ENCODE data around the gene TRIM17.

The TRIM17 gene

GRCh38 chr1:228403231-228403631, 13.4 kb downstream of the TRIM17 start:
- H4K20me1 ChIP-seq (ENCODE audit: insufficient read depth), result peaks cover 3% of the 10 kb centered on the region
- no peak overlapping the region for H3K27ac ChIP-seq

DNA sequence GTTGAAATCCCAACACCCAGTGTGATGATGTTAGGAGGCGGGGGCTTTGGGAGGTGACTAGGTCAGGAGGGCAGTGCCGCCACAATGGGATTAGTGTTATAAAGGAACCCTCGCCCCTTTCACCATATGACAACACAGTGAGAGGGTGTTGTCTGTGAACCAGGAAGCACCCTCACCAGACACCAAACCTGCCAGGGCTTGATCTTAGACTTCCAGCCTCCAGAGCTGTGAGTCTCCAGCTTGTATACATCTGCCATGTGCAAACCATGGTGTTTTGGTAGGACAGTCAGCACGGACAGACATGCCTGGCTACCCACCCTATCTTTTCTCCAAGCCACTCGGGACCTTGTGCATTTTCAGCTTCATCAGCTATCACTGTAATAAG, 14.0 kb downstream of the TRIM17 start:
- no peak for TF ChIP-seq CTCF (conservative IDR thresholded peaks at IDR 0.05; ENCODE audit: low read depth, low read length)
- Histone ChIP-seq H3K27ac (no peak overlapping the region), H3K4me2 (no peak overlapping the region), H3K27me3 (ENCODE audit: insufficient read depth, low read depth) (no peaks in the 10 kb centered on the region), H3K4me3 (IDR thresholded peaks at IDR 0.05; ENCODE audit: insufficient read depth, low read depth, low read length) (no peak overlapping the region), H3K9ac (no peak overlapping the region), H4K20me1 (ENCODE audit: insufficient read depth) (peaks cover 3% of the 10 kb centered on the region), H3K79me2 (ENCODE audit: insufficient read depth, low read depth) (peaks cover 41% of the 10 kb centered on the region), H2AFZ (ENCODE audit: low read depth) (no peak overlapping the region), H3K36me3 (ENCODE audit: insufficient read depth) (no peaks in the 10 kb centered on the region; the same call in 1 of the 2 replicates), H3K4me1 (ENCODE audit: low read depth, poor library complexity, severe bottlenecking) (peaks cover 20% of the 10 kb centered on the region)

More at GRCh38 chr1:228403231-228403631, 13.4 kb downstream of the TRIM17 start:
- Histone ChIP-seq H3K4me3 (IDR thresholded peaks at IDR 0.05; ENCODE audit: insufficient read depth, low read depth, low read length) (no peak overlapping the region), H3K4me1 (ENCODE audit: low read depth, poor library complexity, severe bottlenecking) (peaks cover 23% of the 10 kb centered on the region), H3K9ac (no peak overlapping the region), H3K4me2 (no peak overlapping the region), H3K27me3 (ENCODE audit: insufficient read depth, low read depth) (no peaks in the 10 kb centered on the region), H2AFZ (ENCODE audit: low read depth) (no peak overlapping the region), H3K79me2 (ENCODE audit: insufficient read depth, low read depth) (peaks cover 41% of the 10 kb centered on the region), H3K36me3 (ENCODE audit: insufficient read depth) (no peaks in the 10 kb centered on the region; the same call in 1 of the 2 replicates)
- TF ChIP-seq CTCF (conservative IDR thresholded peaks at IDR 0.05; ENCODE audit: low read depth, low read length), result no peak

DNA sequence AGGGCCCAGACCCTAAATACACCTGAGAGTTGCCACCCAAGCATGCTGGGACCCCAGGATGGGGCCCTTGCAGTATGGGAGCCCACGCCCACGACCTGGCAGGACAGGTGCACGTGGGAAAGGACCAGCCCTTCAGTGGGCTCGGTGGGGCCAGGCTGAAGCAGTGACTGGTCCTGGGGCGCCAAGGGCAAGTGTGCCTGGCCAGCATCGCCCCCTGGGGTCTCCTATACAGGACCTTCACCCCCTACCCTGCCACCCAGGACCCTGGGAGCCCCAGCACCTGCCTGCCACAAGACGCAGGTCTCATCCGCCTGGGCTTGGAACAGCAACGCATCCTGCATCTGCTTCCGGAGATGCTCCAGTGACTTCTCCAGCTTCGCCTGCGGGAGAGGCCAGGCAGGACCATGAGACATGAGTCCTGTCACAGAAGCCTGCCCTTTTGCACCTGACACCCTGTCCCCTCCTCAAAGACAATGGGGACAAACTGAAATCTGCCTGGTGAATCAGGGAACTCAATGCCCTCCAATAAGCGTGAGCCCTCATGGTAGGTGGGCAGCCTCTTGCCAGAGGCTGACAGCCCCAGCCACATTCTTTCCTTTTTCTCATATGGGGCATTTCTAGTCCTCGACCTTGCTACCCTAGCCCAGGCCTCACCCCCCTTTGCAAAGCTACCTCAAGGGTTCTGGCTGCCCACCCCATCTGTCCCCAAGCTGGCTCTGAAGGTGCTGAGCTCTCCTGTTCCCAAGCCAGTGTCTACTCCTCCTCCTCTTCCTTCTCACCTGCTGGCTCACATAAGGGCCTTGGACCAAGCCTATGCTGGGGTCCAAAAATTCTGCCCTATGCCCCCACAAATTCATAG, 14.7 kb downstream of the TRIM17 start:
- Histone ChIP-seq H3K79me2 (ENCODE audit: insufficient read depth, low read depth) (peaks cover 41% of the 10 kb centered on the region), H4K20me1 (ENCODE audit: insufficient read depth) (peaks cover 3% of the 10 kb centered on the region), H3K4me3 (IDR thresholded peaks at IDR 0.05; ENCODE audit: insufficient read depth, low read depth, low read length) (no peak overlapping the region)

GRCh38 chr1:228400692-228401454, 15.8 kb downstream of the TRIM17 start:
- Histone ChIP-seq H3K79me2 (ENCODE audit: insufficient read depth, low read depth) (peaks cover 35% of the 10 kb centered on the region), H3K4me2 (no peak overlapping the region), H2AFZ (ENCODE audit: low read depth) (no peak overlapping the region), H3K4me1 (ENCODE audit: low read depth, poor library complexity, severe bottlenecking) (peaks cover 14% of the 10 kb centered on the region), H3K4me3 (IDR thresholded peaks at IDR 0.05; ENCODE audit: insufficient read depth, low read depth, low read length) (no peak overlapping the region), H3K9ac (no peak overlapping the region), H4K20me1 (ENCODE audit: insufficient read depth) (peaks cover 3% of the 10 kb centered on the region), H3K27ac (no peak overlapping the region), H3K27me3 (ENCODE audit: insufficient read depth, low read depth) (no peaks in the 10 kb centered on the region), H3K36me3 (ENCODE audit: insufficient read depth) (no peaks in the 10 kb centered on the region; the same call in 1 of the 2 replicates)
- no peak for TF ChIP-seq CTCF (conservative IDR thresholded peaks at IDR 0.05; ENCODE audit: low read depth, low read length)

More for the DNA sequence above, 14.7 kb downstream of the TRIM17 start:
- Histone ChIP-seq H3K4me2 (no peak overlapping the region), H3K36me3 (ENCODE audit: insufficient read depth) (no peaks in the 10 kb centered on the region; the same call in 1 of the 2 replicates), H3K9ac (no peak overlapping the region), H3K27me3 (ENCODE audit: insufficient read depth, low read depth) (no peaks in the 10 kb centered on the region), H2AFZ (ENCODE audit: low read depth) (no peak overlapping the region), H3K27ac (no peak overlapping the region), H3K4me1 (ENCODE audit: low read depth, poor library complexity, severe bottlenecking) (peaks cover 14% of the 10 kb centered on the region)
- no peak for TF ChIP-seq CTCF (conservative IDR thresholded peaks at IDR 0.05; ENCODE audit: low read depth, low read length)

Measured in KMS-11 (cell line).